ENCODE measurements around the gene COL6A2.
"Not testable (repeated sequence)": the region's sequence is repeated elsewhere in the genome, so short reads cannot be mapped to it uniquely, and the experiment has no call there.

The COL6A2 gene

GRCh38 chr21:46080171-46081021 lies 17.5 kb upstream of the COL6A2 start:
- no peak for DNase-seq

GRCh38 chr21:46081022-46081861 lies 16.7 kb upstream of the COL6A2 start:
- no peak for DNase-seq

GRCh38 chr21:46081862-46082712 lies 15.8 kb upstream of the COL6A2 start:
- DNase-seq, result no peak

DNA sequence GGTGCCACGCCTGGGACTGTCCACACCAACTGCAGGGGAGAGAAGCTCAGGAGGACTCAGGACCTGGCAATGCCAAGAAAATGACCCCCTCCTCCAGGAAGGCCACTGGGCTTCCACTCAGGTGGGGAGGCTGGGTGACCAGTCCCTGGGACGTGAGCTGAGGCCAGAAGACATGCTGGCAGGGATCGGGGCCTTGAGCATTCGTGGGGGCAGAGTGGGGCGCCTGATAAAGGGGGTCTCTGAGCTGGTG lies 15.3 kb upstream of the COL6A2 start:
- DNase-seq, result no peak

GRCh38 chr21:46082963-46083790 lies 14.7 kb upstream of the COL6A2 start:
- no peak for DNase-seq

GRCh38 chr21:46083791-46084561 lies 13.9 kb upstream of the COL6A2 start:
- no peak for DNase-seq

GRCh38 chr21:46084709-46085108 lies 13.2 kb upstream of the COL6A2 start:
- DNase-seq, result no peak

DNA sequence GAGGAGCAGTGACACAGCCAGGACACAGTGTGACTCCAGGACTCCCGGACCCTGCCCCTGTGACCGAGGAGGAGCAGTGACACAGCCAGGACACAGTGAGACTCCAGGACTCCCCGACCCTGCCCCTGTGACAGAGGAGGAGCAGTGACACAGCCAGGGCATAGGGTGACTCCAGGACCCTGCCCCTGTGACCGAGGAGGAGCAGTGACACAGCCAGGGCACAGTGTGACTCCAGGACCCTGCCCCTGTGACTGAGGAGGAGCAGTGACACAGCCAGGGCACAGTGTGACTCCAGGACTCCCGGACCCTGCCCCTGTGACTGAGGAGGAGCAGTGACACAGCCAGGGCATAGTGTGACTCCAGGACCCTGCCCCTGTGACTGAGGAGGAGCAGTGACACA lies 12.7 kb upstream of the COL6A2 start:
- not testable (repeated sequence) for DNase-seq

DNA sequence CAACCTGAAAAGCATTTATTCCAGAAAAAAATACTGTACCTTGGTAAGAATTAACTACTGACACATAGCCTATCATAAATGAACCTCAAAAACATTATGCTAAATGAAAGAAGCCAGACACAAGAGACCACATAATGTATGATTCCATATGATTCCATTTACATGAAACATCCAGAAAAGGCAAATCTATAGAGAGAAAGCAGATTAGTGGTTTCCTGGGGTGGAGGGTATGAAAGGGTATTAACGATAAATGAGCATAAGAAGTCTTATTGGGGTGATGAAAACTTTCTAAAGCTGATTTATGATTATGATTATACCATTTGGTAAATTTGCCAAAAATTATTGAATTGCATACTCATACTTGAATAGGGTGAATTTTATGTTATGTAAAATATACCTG lies 10.3 kb upstream of the COL6A2 start:
- DNase-seq, result no peak

- no peak for DNase-seq
Observed at GRCh38 chr21:46088189-46088588, 9.7 kb upstream of the COL6A2 start.

- no peak for DNase-seq
Observed at GRCh38 chr21:46089285-46089684, 8.6 kb upstream of the COL6A2 start.

DNA sequence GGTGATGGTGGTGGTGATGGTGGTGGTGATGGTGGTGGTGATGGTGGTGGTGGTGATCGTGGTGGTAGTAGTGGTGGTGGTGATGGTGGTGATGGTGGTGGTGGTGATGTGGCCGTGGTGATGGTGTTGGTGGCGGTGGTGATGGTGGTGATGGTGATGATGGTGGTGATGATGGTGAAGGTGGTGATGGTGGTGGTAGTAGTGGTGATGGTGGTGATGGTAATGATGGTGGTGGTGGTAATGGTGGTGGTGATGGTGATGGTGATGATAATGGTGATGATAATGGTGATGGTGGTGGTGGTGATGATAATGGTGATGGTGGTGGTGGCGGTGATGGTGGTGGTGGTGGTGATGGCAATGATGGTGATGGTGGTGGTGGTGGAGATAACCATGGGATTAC lies 6.8 kb upstream of the COL6A2 start:
- DNase-seq, result no peak

DNA sequence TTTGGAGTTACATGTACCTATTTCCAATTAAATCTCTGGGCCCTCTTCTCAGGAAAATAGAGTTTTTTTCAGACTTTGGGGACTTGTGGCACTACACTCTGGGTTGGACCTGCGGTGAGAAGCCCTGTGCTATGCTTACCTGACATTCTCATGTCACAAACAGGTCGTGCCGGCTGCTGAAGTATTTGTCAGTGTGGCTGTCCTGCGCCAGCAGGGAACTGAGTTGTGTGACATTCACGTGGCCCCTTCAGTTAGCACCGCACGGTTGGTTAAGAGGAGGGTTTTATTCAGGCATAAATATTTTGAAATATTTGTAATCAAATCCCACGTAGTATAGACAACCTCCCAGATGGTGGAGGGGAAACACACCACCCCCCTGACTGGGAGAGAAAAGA lies 6.3 kb upstream of the COL6A2 start:
- DNase-seq, result no peak

DNA sequence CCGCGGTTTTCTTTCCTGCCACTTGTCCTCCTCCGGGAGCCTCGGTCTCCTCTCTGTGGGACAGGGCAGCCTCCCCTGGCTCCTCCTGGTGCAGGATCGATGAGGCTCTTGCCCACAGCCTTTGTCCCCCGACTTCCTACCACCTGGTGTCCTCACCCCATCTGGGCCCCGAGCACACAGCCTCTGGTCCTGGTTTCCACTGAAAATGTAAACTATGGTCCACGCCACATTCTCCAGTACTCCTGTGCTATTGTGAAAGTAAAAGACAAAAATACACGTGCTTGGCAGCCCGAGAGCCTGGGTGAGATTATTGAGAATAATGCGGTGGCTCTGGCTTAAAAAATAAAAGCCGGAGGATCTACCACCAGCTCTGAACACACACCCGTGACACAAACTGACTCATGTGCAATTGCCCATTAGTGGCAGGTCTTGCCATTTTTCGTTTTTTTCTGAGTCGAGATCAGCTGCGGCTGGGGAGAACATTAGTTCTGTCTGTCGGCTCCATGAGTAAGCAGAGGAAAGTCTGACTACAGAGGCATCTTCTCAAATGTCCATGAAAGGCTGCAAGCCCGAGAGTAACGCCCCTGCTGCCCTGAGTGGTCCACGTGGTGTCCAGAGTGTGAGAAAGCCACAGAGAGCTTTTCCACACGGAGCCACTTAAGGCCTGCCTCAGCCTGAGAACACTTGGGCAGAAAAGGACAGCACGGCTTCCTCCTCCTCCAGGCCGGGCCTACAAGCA lies 5.7 kb upstream of the COL6A2 start:
- no peak for DNase-seq

DNA sequence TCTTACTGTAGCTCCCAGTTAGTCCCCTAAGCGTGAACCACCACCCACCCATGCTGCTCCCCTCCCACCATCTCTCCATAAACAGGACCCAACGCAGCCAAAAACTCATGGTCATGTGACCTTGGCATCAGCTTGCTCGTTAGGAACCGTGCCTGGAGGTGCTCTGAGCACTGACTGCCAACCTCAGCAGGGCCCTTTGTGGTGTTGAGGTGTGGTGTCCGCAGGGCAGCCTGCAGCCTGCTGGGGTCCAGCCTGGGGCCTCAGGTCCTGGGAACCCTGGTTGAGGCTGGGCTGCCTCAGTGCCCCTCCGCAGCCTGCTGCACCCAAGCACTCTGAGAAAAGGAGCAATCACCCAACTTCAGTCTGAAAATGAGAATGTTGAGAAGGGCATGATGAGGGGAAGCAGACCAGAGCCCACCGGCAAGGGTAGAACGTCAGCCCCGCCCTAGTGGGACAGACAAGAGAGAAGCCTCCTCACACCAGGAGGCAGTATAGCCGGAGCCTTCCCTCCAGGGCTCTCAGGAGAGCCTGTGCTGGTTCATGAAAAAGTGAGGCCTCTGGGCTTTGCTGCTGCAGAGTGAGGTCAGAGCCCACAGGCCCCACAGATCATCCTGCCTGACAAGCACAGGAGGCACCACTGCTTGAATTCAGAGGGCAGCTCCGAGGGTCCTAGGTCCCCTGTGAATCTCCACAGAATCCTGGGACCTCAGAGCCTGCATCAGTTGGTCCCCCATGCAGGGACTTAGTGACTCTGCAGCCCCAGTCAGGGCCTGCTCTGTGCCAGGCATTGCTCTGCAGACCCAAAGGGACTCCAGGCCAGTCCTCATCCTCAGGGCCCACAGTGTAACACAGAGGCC lies 4.9 kb upstream of the COL6A2 start:
- no peak for DNase-seq

- peak; percentile 18 to 36 for DNase-seq
Observed at GRCh38 chr21:46093668-46094400, 4.1 kb upstream of the COL6A2 start.

- DNase-seq, result no peak
Observed at GRCh38 chr21:46094401-46095082, 3.4 kb upstream of the COL6A2 start.

DNA sequence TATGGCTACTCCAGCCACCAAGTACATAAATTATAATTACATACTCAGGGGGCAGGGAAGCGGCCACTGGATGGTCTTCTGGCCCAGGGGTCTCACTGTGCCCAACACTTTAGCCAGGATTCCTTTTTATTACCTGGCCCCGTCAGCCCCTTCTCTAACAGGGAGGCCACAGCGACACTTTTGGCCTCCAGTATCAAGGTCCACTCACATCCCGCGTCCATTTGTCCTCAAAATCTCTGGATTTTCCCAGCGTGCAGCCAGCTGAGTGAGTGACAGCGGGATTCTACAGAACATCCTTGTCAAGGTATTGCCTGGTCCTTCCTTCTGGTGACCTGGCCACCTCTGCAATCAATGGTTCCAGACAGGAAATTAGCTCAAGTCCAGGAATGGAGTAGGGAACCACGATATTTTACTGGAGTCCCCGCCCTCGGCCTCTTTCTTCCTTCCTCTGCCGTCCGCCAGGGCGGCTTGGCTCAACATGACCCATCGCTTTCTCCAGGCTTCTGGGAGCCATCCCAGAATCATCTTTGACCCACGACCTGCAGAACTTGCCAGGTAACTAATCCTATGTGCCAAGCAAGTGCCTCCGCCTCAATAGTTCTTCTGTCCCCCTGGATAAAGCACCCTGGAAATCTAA lies 2.7 kb upstream of the COL6A2 start:
- no peak for DNase-seq

All from CD4-positive, alpha-beta T cell treated with Interleukin-1 beta for 1 hour (primary cell).